Measurements from ENCODE around the gene CARF. TPM values are rescaled to one million over a fixed set of nuclear protein-coding genes. Genes with fewer than 3 reads are reported as not detected.
"Not testable (repeated sequence)": the region's sequence is repeated elsewhere in the genome, so short reads cannot be mapped to it uniquely, and the experiment has no call there.

Gene CARF
- total RNA-seq, 1 experiment from 2014 or later, result 3.3 TPM

GRCh38 chr2:202885190-202885589, 26.9 kb upstream of the CARF start (continued):
- TF ChIP-seq, protein P1, sequence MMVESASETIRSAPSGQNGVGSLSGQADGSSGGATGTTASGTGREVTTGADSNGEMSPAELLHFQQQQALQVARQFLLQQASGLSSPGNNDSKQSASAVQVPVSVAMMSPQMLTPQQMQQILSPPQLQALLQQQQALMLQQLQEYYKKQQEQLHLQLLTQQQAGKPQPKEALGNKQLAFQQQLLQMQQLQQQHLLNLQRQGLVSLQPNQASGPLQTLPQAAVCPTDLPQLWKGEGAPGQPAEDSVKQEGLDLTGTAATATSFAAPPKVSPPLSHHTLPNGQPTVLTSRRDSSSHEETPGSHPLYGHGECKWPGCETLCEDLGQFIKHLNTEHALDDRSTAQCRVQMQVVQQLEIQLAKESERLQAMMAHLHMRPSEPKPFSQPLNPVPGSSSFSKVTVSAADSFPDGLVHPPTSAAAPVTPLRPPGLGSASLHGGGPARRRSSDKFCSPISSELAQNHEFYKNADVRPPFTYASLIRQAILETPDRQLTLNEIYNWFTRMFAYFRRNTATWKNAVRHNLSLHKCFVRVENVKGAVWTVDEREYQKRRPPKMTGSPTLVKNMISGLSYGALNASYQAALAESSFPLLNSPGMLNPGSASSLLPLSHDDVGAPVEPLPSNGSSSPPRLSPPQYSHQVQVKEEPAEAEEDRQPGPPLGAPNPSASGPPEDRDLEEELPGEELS (CRISPR knock-in tag; IDR thresholded peaks at IDR 0.05), result no peak
- TF ChIP-seq, protein P2, sequence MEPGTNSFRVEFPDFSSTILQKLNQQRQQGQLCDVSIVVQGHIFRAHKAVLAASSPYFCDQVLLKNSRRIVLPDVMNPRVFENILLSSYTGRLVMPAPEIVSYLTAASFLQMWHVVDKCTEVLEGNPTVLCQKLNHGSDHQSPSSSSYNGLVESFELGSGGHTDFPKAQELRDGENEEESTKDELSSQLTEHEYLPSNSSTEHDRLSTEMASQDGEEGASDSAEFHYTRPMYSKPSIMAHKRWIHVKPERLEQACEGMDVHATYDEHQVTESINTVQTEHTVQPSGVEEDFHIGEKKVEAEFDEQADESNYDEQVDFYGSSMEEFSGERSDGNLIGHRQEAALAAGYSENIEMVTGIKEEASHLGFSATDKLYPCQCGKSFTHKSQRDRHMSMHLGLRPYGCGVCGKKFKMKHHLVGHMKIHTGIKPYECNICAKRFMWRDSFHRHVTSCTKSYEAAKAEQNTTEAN (CRISPR knock-in tag; IDR thresholded peaks at IDR 0.05), result no peak
- TF ChIP-seq, protein P3, sequence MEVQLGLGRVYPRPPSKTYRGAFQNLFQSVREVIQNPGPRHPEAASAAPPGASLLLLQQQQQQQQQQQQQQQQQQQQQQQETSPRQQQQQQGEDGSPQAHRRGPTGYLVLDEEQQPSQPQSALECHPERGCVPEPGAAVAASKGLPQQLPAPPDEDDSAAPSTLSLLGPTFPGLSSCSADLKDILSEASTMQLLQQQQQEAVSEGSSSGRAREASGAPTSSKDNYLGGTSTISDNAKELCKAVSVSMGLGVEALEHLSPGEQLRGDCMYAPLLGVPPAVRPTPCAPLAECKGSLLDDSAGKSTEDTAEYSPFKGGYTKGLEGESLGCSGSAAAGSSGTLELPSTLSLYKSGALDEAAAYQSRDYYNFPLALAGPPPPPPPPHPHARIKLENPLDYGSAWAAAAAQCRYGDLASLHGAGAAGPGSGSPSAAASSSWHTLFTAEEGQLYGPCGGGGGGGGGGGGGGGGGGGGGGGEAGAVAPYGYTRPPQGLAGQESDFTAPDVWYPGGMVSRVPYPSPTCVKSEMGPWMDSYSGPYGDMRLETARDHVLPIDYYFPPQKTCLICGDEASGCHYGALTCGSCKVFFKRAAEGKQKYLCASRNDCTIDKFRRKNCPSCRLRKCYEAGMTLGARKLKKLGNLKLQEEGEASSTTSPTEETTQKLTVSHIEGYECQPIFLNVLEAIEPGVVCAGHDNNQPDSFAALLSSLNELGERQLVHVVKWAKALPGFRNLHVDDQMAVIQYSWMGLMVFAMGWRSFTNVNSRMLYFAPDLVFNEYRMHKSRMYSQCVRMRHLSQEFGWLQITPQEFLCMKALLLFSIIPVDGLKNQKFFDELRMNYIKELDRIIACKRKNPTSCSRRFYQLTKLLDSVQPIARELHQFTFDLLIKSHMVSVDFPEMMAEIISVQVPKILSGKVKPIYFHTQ (CRISPR knock-in tag; IDR thresholded peaks at IDR 0.05), result no peak
- TF ChIP-seq NFE2L1 (CRISPR knock-in tag; IDR thresholded peaks at IDR 0.05), result no peak

DNA sequence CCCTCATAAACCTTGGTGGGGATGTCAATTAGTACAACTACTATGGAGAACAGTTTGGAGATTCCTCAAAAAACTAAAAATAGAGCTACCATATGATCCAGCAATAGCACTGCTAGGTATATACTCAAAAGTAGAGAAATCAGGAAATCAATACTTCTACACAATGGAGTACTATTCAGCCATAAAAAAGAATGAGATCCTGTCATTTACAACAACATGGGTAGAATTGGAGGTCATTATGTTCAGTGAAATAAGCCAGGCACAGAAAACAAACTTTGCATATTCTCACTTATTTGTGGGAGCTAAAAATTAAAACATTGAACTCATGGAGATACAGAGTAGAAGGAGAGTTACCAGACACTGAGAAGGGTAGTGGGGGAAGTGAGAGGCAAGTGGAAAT, 6.6 kb upstream of the CARF start:
- POLR2A ChIA-PET; H3K4me3 Mint-ChIP-seq; CTCF ChIA-PET; ATAC-seq; H3K27me3 Mint-ChIP-seq (ENCODE audit: low read depth); H3K27ac Mint-ChIP-seq; DNase-seq (ENCODE audit: low spot score): not testable (repeated sequence)
- H3K4me1 Mint-ChIP-seq, result peaks cover 14% of the 10 kb centered on the region
- H3K36me3 Mint-ChIP-seq, result peaks cover 43% of the 10 kb centered on the region
- H3K9me3 Mint-ChIP-seq, result peaks cover 16% of the 10 kb centered on the region

DNA sequence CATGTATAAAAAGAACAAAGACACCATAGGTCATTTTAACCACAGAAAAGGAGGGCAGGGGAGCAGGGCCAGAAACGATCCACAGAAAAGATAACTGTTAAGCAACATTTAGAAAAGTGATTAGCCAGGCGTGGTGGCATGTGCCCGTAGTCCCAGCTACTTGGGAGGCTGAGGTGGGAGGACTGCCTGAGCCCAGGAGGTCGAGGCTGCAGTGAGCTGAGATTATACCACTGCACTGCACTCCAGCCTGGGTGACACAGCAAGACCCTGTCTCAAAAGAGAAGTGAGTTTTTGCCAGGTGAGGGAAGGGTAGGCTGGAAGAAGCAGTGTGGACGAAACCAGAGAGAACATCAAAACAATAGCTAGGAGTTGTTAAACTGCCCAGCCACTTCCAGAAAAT, 3.9 kb upstream of the CARF start:
- ChIA-PET POLR2A (no interaction called here), CTCF (no interaction called here)
- ATAC-seq (no peak), DNase-seq (ENCODE audit: low spot score) (no peak)
- no peak for TF ChIP-seq PREB (CRISPR knock-in tag; IDR thresholded peaks at IDR 0.05; ENCODE audit: borderline replicate concordance)
- no peak for TF ChIP-seq ZNF219 (CRISPR knock-in tag; IDR thresholded peaks at IDR 0.05; ENCODE audit: borderline replicate concordance)
- no peak for TF ChIP-seq EMX1 (CRISPR knock-in tag; IDR thresholded peaks at IDR 0.05)
- no peak for TF ChIP-seq ESRRA (CRISPR knock-in tag; IDR thresholded peaks at IDR 0.05; ENCODE audit: borderline replicate concordance)
- Mint-ChIP-seq H3K36me3 (peaks cover 38% of the 10 kb centered on the region), H3K4me3 (no peak overlapping the region), H3K27me3 (ENCODE audit: low read depth) (no peaks in the 10 kb centered on the region), H3K9me3 (peaks cover 16% of the 10 kb centered on the region), H3K27ac (peak overlapping the region; percentile 46; the same call in 1 of the 2 replicates), H3K4me1 (peaks cover 20% of the 10 kb centered on the region)

DNA sequence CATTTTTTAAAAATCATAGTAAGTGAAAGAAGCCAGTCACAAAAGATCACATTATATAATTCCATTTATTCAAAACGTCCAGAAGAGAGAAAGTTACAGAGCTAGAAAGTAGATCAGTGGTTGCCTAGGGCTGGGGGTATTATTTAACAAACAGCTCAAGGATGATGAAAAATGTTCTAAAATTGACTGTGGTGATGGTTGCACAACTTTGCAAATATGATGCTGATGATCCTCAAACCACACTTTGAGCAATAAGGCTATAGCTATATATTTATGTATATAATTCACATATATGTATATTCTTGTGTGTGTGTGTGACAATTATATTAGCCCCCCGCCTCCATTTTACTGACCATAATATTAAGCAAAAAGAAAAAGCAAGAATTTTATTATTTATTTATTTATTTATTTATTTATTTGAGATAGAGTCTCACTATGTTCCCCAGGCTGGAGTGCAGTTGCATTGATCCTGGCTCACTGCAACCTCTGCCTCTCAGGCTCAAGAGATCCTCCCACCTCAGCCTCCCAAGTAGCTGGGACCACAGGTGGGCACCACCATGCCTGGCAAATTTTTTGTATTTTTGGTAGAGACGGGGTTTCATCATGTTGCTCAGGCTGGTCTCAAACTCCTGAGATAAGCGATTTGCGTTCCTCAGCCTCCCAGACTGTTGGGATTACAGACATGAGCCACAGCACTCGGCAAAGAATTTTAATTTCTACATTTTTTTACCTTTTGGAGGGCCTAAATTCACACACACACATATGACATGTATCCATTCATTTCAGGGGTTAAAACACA, 2.5 kb upstream of the CARF start:
- ATAC-seq (no peak), DNase-seq (ENCODE audit: low spot score) (no peak)
- Mint-ChIP-seq H3K36me3 (peaks cover 28% of the 10 kb centered on the region), H3K4me3 (peak overlapping the region; percentile 95), H3K27ac (no peak overlapping the region), H3K27me3 (ENCODE audit: low read depth) (no peaks in the 10 kb centered on the region), H3K9me3 (peaks cover 11% of the 10 kb centered on the region), H3K4me1 (peaks cover 21% of the 10 kb centered on the region)
- ChIA-PET POLR2A (no interaction called here), CTCF (no interaction called here)
- TF ChIP-seq GABPB1 (CRISPR knock-in tag; IDR thresholded peaks at IDR 0.05), result peak; percentile 88
- no peak for TF ChIP-seq SOX15 (CRISPR knock-in tag; IDR thresholded peaks at IDR 0.05)

- DNase-seq (ENCODE audit: low spot score); POLR2A ChIA-PET; H3K27me3 Mint-ChIP-seq (ENCODE audit: low read depth); H3K9me3 Mint-ChIP-seq; ATAC-seq; H3K27ac Mint-ChIP-seq: not testable (repeated sequence)
- H3K4me3 Mint-ChIP-seq, result peak overlapping the region; percentile 95
- H3K36me3 Mint-ChIP-seq, result peaks cover 24% of the 10 kb centered on the region
- CTCF ChIA-PET, result interaction anchor here (1.5 kb wide), 1 partner anchor 321 kb away, joined by 3 read pairs; no protein-coding TSS in a partner anchor
- peaks cover 21% of the 10 kb centered on the region for H3K4me1 Mint-ChIP-seq
Measured at GRCh38 chr2:202910250-202910649, 1.8 kb upstream of the CARF start.

All from WTC11 (cell line).